ENCODE data around the gene CD69. TPM values are rescaled to one million over a fixed set of nuclear protein-coding genes. Genes with fewer than 3 reads are reported as not detected.
"Not testable (repeated sequence)": the region's sequence is repeated elsewhere in the genome, so short reads cannot be mapped to it uniquely, and the experiment has no call there.

Gene CD69
- total RNA-seq, 1 experiment from 2014 or later = 0.98 TPM

DNA sequence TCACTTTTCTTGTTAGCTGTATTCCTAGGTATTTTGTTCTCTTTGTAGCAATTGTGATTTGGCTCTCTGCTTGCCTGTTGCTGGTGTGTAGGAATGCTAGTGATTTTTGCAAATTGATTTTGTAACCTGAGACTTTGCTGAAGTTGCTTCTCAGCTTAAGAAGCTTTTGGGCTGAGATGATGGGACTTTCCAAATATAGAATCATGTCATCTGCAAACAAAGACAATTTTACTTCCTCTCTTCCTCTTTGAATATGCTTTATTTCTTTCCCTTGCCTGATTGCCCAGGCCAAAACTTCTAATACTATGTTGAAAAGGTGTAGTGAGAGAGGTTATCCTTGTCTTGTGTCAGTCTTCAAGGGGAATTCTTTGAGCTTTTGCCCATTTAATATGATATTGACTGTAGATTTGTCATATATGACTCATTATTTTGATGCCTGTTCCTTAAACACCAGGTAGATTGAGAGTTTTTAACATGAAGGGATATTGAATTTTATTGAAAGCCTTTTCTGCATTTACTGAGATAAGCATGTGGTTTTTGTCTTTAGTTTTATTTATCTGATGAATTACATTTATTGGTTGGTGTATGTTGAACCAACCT lies 54.5 kb downstream of the CD69 start:
- DNase-seq (ENCODE audit: low read depth, low spot score) = no peak
- no peaks in the 10 kb centered on the region for H3K9me3 ChIP-seq (ENCODE audit: control insufficient read depth, insufficient read depth, low read depth, low read length)
- ATAC-seq = no peak
- no peaks in the 10 kb centered on the region for H3K27me3 ChIP-seq (ENCODE audit: control insufficient read depth, insufficient read depth, low read length)
- H3K4me3 ChIP-seq (ENCODE audit: low read depth in 2 of 2, low read length in 2 of 2) = no peak overlapping the region
- in situ Hi-C loops (cut with HindIII; ENCODE audit: low pct_unique_long_range_greater_than_20kb, low sequenced_read_pairs) = no loop called here
- no TSS peak for BruUV-seq (replicated peaks)
- ChIA-PET CTCF (no interaction called here), POLR2A (no interaction called here)
- H3K4me1 ChIP-seq (ENCODE audit: control insufficient read depth, insufficient read depth, low read length) = no peaks in the 10 kb centered on the region
- H3K27ac ChIP-seq (ENCODE audit: low read length) = no peak overlapping the region
- intact Hi-C loops (cut with micrococcal nuclease; ENCODE audit: unreplicated experiment) = loop anchor here (10.0 kb wide), 1 partner anchor 371 kb away; no protein-coding TSS in a partner anchor
- no peaks in the 10 kb centered on the region for H3K36me3 ChIP-seq (ENCODE audit: control insufficient read depth, insufficient read depth, low read length)
- TF ChIP-seq TCF7L2 (IDR thresholded peaks at IDR 0.05; ENCODE audit: low read depth, low read length) (no peak), SIN3A (IDR thresholded peaks at IDR 0.05; ENCODE audit: borderline replicate concordance, insufficient read depth, low read depth, low read length) (no peak), POLR2AphosphoS5 (IDR thresholded peaks at IDR 0.05; ENCODE audit: low read depth, low read length) (no peak)
- TF ChIP-seq, protein P1, sequence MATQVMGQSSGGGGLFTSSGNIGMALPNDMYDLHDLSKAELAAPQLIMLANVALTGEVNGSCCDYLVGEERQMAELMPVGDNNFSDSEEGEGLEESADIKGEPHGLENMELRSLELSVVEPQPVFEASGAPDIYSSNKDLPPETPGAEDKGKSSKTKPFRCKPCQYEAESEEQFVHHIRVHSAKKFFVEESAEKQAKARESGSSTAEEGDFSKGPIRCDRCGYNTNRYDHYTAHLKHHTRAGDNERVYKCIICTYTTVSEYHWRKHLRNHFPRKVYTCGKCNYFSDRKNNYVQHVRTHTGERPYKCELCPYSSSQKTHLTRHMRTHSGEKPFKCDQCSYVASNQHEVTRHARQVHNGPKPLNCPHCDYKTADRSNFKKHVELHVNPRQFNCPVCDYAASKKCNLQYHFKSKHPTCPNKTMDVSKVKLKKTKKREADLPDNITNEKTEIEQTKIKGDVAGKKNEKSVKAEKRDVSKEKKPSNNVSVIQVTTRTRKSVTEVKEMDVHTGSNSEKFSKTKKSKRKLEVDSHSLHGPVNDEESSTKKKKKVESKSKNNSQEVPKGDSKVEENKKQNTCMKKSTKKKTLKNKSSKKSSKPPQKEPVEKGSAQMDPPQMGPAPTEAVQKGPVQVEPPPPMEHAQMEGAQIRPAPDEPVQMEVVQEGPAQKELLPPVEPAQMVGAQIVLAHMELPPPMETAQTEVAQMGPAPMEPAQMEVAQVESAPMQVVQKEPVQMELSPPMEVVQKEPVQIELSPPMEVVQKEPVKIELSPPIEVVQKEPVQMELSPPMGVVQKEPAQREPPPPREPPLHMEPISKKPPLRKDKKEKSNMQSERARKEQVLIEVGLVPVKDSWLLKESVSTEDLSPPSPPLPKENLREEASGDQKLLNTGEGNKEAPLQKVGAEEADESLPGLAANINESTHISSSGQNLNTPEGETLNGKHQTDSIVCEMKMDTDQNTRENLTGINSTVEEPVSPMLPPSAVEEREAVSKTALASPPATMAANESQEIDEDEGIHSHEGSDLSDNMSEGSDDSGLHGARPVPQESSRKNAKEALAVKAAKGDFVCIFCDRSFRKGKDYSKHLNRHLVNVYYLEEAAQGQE (IDR thresholded peaks at IDR 0.05; ENCODE audit: insufficient read depth in 1 of 2, low read depth in 2 of 2, low read length in 1 of 2) = no peak
- TF ChIP-seq, protein P2, sequence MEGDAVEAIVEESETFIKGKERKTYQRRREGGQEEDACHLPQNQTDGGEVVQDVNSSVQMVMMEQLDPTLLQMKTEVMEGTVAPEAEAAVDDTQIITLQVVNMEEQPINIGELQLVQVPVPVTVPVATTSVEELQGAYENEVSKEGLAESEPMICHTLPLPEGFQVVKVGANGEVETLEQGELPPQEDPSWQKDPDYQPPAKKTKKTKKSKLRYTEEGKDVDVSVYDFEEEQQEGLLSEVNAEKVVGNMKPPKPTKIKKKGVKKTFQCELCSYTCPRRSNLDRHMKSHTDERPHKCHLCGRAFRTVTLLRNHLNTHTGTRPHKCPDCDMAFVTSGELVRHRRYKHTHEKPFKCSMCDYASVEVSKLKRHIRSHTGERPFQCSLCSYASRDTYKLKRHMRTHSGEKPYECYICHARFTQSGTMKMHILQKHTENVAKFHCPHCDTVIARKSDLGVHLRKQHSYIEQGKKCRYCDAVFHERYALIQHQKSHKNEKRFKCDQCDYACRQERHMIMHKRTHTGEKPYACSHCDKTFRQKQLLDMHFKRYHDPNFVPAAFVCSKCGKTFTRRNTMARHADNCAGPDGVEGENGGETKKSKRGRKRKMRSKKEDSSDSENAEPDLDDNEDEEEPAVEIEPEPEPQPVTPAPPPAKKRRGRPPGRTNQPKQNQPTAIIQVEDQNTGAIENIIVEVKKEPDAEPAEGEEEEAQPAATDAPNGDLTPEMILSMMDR (IDR thresholded peaks at IDR 0.05) = no peak

DNA sequence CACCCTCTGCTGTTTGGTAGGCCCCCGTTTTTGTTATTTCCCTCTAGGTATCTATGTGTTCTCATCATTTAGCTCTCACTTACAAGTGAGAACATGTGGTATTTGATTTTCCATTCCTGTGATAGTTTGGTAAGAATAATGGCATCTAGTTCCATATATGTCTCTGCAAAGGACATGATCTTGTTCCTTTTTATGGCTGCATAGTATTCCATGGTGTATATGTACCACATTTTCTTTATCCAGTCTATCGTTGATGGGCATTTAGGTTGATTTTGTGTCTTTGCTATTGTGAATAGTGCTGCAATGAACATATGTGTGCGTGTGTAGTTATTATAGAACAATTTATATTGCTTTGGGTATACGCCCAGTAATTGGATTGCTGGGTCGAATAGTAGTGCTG lies 56.1 kb downstream of the CD69 start:
- BruUV-seq (replicated peaks); H3K36me3 ChIP-seq (ENCODE audit: control insufficient read depth, insufficient read depth, low read length); in situ Hi-C loops (cut with HindIII; ENCODE audit: low pct_unique_long_range_greater_than_20kb, low sequenced_read_pairs); ATAC-seq; CTCF ChIA-PET; H3K27ac ChIP-seq (ENCODE audit: low read length); DNase-seq (ENCODE audit: low read depth, low spot score); H3K27me3 ChIP-seq (ENCODE audit: control insufficient read depth, insufficient read depth, low read length); POLR2A ChIA-PET; H3K4me3 ChIP-seq (ENCODE audit: low read depth in 2 of 2, low read length in 2 of 2); H3K9me3 ChIP-seq (ENCODE audit: control insufficient read depth, insufficient read depth, low read depth, low read length); H3K4me1 ChIP-seq (ENCODE audit: control insufficient read depth, insufficient read depth, low read length): not testable (repeated sequence)
- intact Hi-C loops (cut with micrococcal nuclease; ENCODE audit: unreplicated experiment) = loop anchor here (10.0 kb wide), 1 partner anchor 370 kb away; no protein-coding TSS in a partner anchor

Other genes with a start within 250 kb of the CD69 start
- not detected for gene KLRB1, start 153.0 kb downstream of the CD69 start, total RNA-seq (2021; ENCODE audit: unreplicated experiment)
- 2.3 TPM for gene CLEC2D, start 91.2 kb downstream of the CD69 start, total RNA-seq (2021; ENCODE audit: unreplicated experiment)
- not detected for gene CLECL1, start 27.8 kb downstream of the CD69 start, total RNA-seq (2021; ENCODE audit: unreplicated experiment)
- 1.1 TPM for gene KLRF1, start 66.6 kb upstream of the CD69 start, total RNA-seq (2021; ENCODE audit: unreplicated experiment)
- 2.4 TPM for gene CLEC2B, start 108.5 kb upstream of the CD69 start, total RNA-seq (2021; ENCODE audit: unreplicated experiment)
- gene KLRF2, start 120.6 kb upstream of the CD69 start, total RNA-seq (2021; ENCODE audit: unreplicated experiment) = not detected
- gene CLEC2A, start 171.5 kb upstream of the CD69 start, total RNA-seq (2021; ENCODE audit: unreplicated experiment) = not detected
- gene CLEC12A, start 210.5 kb upstream of the CD69 start, total RNA-seq (2021; ENCODE audit: unreplicated experiment) = not detected
- gene CLEC1B, start 238.2 kb upstream of the CD69 start, total RNA-seq (2021; ENCODE audit: unreplicated experiment) = not detected
- gene CLEC12B, start 249.7 kb upstream of the CD69 start, total RNA-seq (2021; ENCODE audit: unreplicated experiment) = not detected